Measurements from ENCODE around the gene DNAJA3. TPM values are rescaled to one million over a fixed set of nuclear protein-coding genes. Genes with fewer than 3 reads are reported as not detected.

DNAJA3 gene
- total RNA-seq, 8 experiments from 2014 or later: 28.3 to 69.4 (median 44.3) TPM

GRCh38 chr16:4433914-4434787 lies 8.5 kb downstream of the DNAJA3 start:
- 75 to 100% (median 89%) methylated on average over 1 to 11 of the region's 12 CpGs for WGBS, 10 experiments
- in situ Hi-C loops (cut with MboI; ENCODE audit: low pct_unique_long_range_greater_than_20kb in 2 of 9, low sequenced_read_pairs in 9 of 9, unreplicated experiment in 9 of 9): no loop called here
- ATAC-seq (replicated peaks in 6 of 8): no peak
- H3K4me3 ChIP-seq: no peak overlapping the region
- no peak overlapping the region for H3K27ac ChIP-seq
- H3K4me1 ChIP-seq (replicated peaks in 1 of 2): no peaks in the 10 kb centered on the region

- 50 to 100% (median 84%) methylated on average over 1 to 8 of the region's 8 CpGs for WGBS, 10 experiments
- peak in 3 of 8 experiments; percentile 42 to 67 (median 53) for ATAC-seq (replicated peaks in 6 of 8)
- no peak overlapping the region for H3K4me3 ChIP-seq
- H3K4me1 ChIP-seq (replicated peaks in 1 of 2): no peaks in the 10 kb centered on the region
- in situ Hi-C loops (cut with MboI; ENCODE audit: low pct_unique_long_range_greater_than_20kb in 2 of 9, low sequenced_read_pairs in 9 of 9, unreplicated experiment in 9 of 9): no loop called here
- no peak overlapping the region for H3K27ac ChIP-seq
Observed at GRCh38 chr16:4435337-4436067, 9.8 kb downstream of the DNAJA3 start.

GRCh38 chr16:4437366-4437765 lies 11.7 kb downstream of the DNAJA3 start:
- ATAC-seq (replicated peaks in 6 of 8): no peak
- 87 to 100% (median 100%) methylated on average over 1 to 3 of the region's 3 CpGs; no CpG with 5 or more reads in 3 of the 10 experiments for WGBS, 10 experiments
- Histone ChIP-seq H3K4me1 (replicated peaks in 1 of 2) (no peaks in the 10 kb centered on the region), H3K27ac (no peak overlapping the region), H3K4me3 (no peak overlapping the region)
- in situ Hi-C loops (cut with MboI; ENCODE audit: low pct_unique_long_range_greater_than_20kb in 2 of 9, low sequenced_read_pairs in 9 of 9, unreplicated experiment in 9 of 9): no loop called here

DNA sequence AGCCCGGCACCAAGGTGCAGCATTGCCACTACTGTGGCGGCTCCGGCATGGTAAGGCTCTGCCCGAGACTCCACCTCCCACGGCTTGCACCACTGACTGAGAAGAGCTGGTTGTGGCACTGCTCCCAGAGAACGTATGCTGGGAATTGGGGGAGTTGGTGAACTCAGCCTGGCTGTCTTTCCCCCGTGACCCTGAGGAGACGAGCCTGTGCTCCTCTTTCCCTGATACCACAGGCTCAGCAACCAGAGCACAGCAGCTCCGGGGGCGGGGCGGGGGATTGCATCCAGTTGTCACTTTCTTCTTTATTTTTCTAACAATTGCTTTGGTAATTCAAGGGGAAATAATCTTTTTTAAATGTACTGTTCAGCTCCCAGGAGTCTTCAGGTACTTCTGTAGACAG lies 16.7 kb downstream of the DNAJA3 start:
- in situ Hi-C loops (cut with MboI; ENCODE audit: low pct_unique_long_range_greater_than_20kb in 2 of 9, low sequenced_read_pairs in 9 of 9, unreplicated experiment in 9 of 9): no loop called here
- H3K4me1 ChIP-seq (replicated peaks in 1 of 2): no peaks in the 10 kb centered on the region
- no peak overlapping the region for H3K27ac ChIP-seq
- no peak for ATAC-seq (replicated peaks in 6 of 8)
- 60 to 100% (median 92%) methylated on average over 2 to 9 of the region's 11 CpGs; no CpG with 5 or more reads in 3 of the 10 experiments for WGBS, 10 experiments
- H3K4me3 ChIP-seq: no peak overlapping the region

DNA sequence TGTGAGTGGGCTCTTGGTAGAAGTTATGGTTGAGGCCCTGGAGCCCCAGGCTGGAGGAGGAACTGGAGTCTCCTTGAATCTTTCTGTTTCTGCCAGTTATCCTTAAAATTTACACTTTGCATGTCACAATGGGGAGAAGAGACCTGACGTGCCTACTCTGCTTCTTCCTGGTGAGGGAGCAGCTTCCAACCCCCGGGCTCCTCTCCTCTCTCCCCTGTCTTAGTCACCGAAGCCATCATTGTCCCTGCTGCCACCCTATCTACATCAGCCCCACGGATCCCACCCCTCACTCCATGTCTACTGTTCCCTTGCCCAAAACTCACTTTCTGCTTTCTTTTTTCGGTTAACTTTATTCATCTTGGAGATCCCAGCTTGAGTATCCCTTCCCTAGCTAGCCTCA lies 17.6 kb downstream of the DNAJA3 start:
- no peak overlapping the region for H3K4me3 ChIP-seq
- WGBS, 10 experiments: 0 to 100% (median 72%) methylated on average over 1 to 5 of the region's 5 CpGs; no CpG with 5 or more reads in 1 of the 10 experiments

GRCh38 chr16:4443986-4444385 lies 18.3 kb downstream of the DNAJA3 start:
- 67 to 100% (median 85%) methylated on average over 1 to 4 of the region's 4 CpGs; no CpG with 5 or more reads in 3 of the 10 experiments for WGBS, 10 experiments
- in situ Hi-C loops (cut with MboI; ENCODE audit: low pct_unique_long_range_greater_than_20kb in 2 of 9, low sequenced_read_pairs in 9 of 9, unreplicated experiment in 9 of 9): no loop called here
- no peaks in the 10 kb centered on the region for H3K4me1 ChIP-seq (replicated peaks in 1 of 2)
- H3K27ac ChIP-seq: no peak overlapping the region
- no peak overlapping the region for H3K4me3 ChIP-seq
- ATAC-seq (replicated peaks in 6 of 8): no peak

More for the DNA sequence above, 17.6 kb downstream of the DNAJA3 start:
- in situ Hi-C loops (cut with MboI; ENCODE audit: low pct_unique_long_range_greater_than_20kb in 2 of 9, low sequenced_read_pairs in 9 of 9, unreplicated experiment in 9 of 9): no loop called here
- ATAC-seq (replicated peaks in 6 of 8): no peak
- Histone ChIP-seq H3K4me1 (replicated peaks in 1 of 2) (no peaks in the 10 kb centered on the region), H3K27ac (no peak overlapping the region)

DNA sequence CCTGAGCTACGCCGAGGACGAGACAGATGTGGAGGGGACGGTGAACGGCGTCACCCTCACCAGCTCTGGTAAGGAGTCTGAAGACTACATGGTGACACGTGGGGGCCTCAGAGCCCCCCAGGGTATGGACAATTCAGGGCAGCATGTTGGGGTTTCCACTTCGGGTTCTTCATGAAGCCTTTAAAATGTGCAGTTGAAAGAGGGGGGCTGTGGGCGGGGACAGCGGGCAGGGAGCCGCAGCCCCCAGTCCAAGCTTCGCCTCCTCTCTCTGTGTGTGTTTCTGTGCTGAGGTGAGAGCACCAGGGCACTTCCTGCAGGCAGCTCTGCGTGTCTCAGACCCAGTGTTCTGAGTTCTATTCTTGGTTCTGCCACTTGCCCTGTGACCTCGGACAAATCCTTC lies 24.8 kb downstream of the DNAJA3 start:
- Histone ChIP-seq H3K27ac (peak overlapping the region; percentile 77 to 83), H3K4me3 (no peak overlapping the region), H3K4me1 (replicated peaks in 1 of 2) (peaks cover 11% of the 10 kb centered on the region in 2 donors)
- in situ Hi-C loops (cut with MboI; ENCODE audit: low pct_unique_long_range_greater_than_20kb in 2 of 9, low sequenced_read_pairs in 9 of 9, unreplicated experiment in 9 of 9): no loop called here
- ATAC-seq (replicated peaks in 6 of 8): peak in 5 of 8 experiments; percentile 8 to 33 (median 17)
- 57 to 100% (median 94%) methylated on average over 1 to 9 of the region's 14 CpGs; no CpG with 5 or more reads in 5 of the 10 experiments for WGBS, 10 experiments

DNA sequence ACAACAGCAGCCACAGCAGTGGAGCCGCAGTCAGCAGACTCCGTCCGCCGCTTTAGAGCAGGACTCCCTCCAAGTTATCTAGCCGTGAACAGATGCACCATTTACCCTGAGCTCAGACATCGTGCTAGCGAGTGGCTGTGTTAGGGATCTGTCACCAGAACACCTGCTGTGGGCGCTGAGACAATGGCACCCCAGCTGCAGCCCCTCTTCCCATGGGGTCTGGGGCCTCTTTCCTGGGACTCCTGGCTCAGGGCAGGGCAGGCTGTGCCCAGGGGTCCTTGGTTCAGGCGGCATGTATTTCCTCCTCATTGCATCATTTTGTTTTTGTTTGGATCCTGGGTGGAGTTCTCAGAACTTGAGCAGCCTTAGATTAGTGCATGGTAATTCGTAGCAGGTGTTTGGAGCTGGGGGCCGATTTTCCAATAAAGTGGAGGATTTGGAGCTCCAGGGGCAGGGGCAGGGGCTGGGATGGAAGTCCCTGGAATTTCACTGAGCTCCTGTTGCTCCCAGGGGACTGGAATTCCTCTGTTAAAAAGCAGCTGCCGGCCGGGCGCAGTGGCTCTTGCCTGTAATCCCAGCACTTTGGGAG lies 25.4 kb downstream of the DNAJA3 start:
- peak in 6 of 8 experiments; percentile 41 to 90 (median 71) for ATAC-seq (replicated peaks in 6 of 8)
- peak overlapping the region; percentile 77 to 83 for H3K27ac ChIP-seq
- H3K4me1 ChIP-seq (replicated peaks in 1 of 2): peaks cover 11% of the 10 kb centered on the region in 2 donors
- 67 to 87% (median 76%) methylated on average over 3 to 9 of the region's 14 CpGs; no CpG with 5 or more reads in 4 of the 10 experiments for WGBS, 10 experiments
- no peak overlapping the region for H3K4me3 ChIP-seq
- in situ Hi-C loops (cut with MboI; ENCODE audit: low pct_unique_long_range_greater_than_20kb in 2 of 9, low sequenced_read_pairs in 9 of 9, unreplicated experiment in 9 of 9): no loop called here

DNA sequence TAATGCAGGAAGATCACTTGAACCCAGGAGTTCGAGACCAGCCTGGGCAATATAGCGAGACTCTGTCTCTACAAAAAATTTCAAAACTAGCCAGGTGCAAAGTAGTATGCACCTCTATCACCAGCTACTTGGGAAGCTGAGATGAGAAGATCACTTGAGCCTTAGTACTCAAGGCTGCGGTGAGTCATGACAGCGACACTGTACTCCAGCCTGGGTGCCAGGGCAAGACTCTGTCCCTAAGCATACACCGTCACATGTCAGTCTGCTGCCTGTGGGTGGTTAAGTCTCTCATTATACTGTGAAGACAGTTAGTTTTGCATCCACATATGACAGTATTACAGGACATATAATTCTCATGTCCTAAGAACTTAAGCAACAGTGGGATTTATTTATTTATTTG lies 27.0 kb downstream of the DNAJA3 start:
- Histone ChIP-seq H3K4me1 (replicated peaks in 1 of 2) (peaks cover 11% of the 10 kb centered on the region in 2 donors), H3K27ac (no peak overlapping the region), H3K4me3 (no peak overlapping the region)
- no peak for ATAC-seq (replicated peaks in 6 of 8)
- in situ Hi-C loops (cut with MboI; ENCODE audit: low pct_unique_long_range_greater_than_20kb in 2 of 9, low sequenced_read_pairs in 9 of 9, unreplicated experiment in 9 of 9): no loop called here
- WGBS, 10 experiments: 90 to 100% (median 95%) methylated on average over 2 to 5 of the region's 5 CpGs; no CpG with 5 or more reads in 6 of the 10 experiments

DNA sequence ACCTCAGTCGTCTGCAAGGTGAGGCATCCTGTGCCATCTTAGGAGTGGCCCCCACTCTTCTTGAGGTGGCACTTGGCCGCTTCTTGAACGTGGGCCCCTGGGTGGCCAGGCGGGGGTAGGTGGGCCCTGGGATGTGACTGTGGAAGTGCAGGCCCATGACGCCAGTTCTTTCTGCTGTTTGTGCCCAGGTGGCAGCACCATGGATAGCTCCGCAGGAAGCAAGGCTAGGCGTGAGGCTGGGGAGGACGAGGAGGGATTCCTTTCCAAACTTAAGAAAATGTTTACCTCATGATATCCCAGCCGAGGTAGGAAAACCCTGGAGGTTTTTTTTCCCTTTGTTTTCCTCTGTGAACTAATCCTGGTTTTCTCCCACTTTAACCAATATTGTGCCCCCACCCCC lies 29.0 kb downstream of the DNAJA3 start:
- in situ Hi-C loops (cut with MboI; ENCODE audit: low pct_unique_long_range_greater_than_20kb in 2 of 9, low sequenced_read_pairs in 9 of 9, unreplicated experiment in 9 of 9): no loop called here
- no peak overlapping the region for H3K27ac ChIP-seq
- ATAC-seq (replicated peaks in 6 of 8): no peak
- H3K4me1 ChIP-seq (replicated peaks in 1 of 2): peaks cover 11% of the 10 kb centered on the region in 2 donors
- 87 to 100% (median 91%) methylated on average over 1 to 6 of the region's 9 CpGs; no CpG with 5 or more reads in 7 of the 10 experiments for WGBS, 10 experiments
- no peak overlapping the region for H3K4me3 ChIP-seq

- Histone ChIP-seq H3K4me3 (no peak overlapping the region), H3K4me1 (replicated peaks in 1 of 2) (peaks cover 11% of the 10 kb centered on the region in 2 donors), H3K27ac (no peak overlapping the region)
- in situ Hi-C loops (cut with MboI; ENCODE audit: low pct_unique_long_range_greater_than_20kb in 2 of 9, low sequenced_read_pairs in 9 of 9, unreplicated experiment in 9 of 9): no loop called here
- WGBS, 10 experiments: 91 to 100% (median 100%) methylated on average over 1 to 5 of the region's 14 CpGs; no CpG with 5 or more reads in 7 of the 10 experiments
- ATAC-seq (replicated peaks in 6 of 8): no peak
Observed at GRCh38 chr16:4455081-4455480, 29.4 kb downstream of the DNAJA3 start.

GRCh38 chr16:4455951-4456350 lies 30.3 kb downstream of the DNAJA3 start:
- no peak for ATAC-seq (replicated peaks in 6 of 8)
- in situ Hi-C loops (cut with MboI; ENCODE audit: low pct_unique_long_range_greater_than_20kb in 2 of 9, low sequenced_read_pairs in 9 of 9, unreplicated experiment in 9 of 9): no loop called here
- WGBS, 10 experiments: 73 to 93% (median 80%) methylated on average over 1 to 8 of the region's 10 CpGs; no CpG with 5 or more reads in 5 of the 10 experiments
- Histone ChIP-seq H3K4me1 (replicated peaks in 1 of 2) (peaks cover 6 to 9% of the 10 kb centered on the region in 2 donors), H3K4me3 (no peak overlapping the region), H3K27ac (no peak overlapping the region)

GRCh38 chr16:4460936-4461249 lies 35.2 kb downstream of the DNAJA3 start:
- H3K4me3 ChIP-seq: no peak overlapping the region
- H3K4me1 ChIP-seq (replicated peaks in 1 of 2): peaks cover 12 to 13% of the 10 kb centered on the region in 2 donors
- ATAC-seq (replicated peaks in 6 of 8): peak in 1 of 8 experiments; percentile 62
- WGBS, 10 experiments: 57 to 100% (median 100%) methylated on average over 1 of the region's 5 CpGs; no CpG with 5 or more reads in 7 of the 10 experiments
- peak overlapping the region in 1 of 2 donors; percentile 4 for H3K27ac ChIP-seq
- in situ Hi-C loops (cut with MboI; ENCODE audit: low pct_unique_long_range_greater_than_20kb in 2 of 9, low sequenced_read_pairs in 9 of 9, unreplicated experiment in 9 of 9): no loop called here

All from motor neuron (in vitro differentiated cells).